Stimulated activated naive CD8-positive, alpha-beta T cell treated with anti-CD3 and anti-CD28 coated beads, Interleukin-15, Interleukin-2, amounts not matched to agents 100 U/mL and 50 U/mL, for 24 hours (primary cell): ENCODE measurements around the gene HS3ST3A1.
"Not testable (repeated sequence)": the region's sequence is repeated elsewhere in the genome, so short reads cannot be mapped to it uniquely, and the experiment has no call there.

Experiments
- ATAC-seq: fragments of 150-1000 bp; cut with Tn5 transposase; one replicate; pipeline ENCODE4 v1.10.0; 2021
- DNase-seq: peaks from one replicate; pipeline ENCODE4 v3.0.0; 2021

The HS3ST3A1 gene

GRCh38 chr17:13538841-13539411 lies 62.8 kb downstream of the HS3ST3A1 start:
- no peak for ATAC-seq
- DNase-seq = no peak

GRCh38 chr17:13537871-13538643 lies 63.7 kb downstream of the HS3ST3A1 start:
- no peak for DNase-seq

GRCh38 chr17:13537167-13537731 lies 64.5 kb downstream of the HS3ST3A1 start:
- ATAC-seq (no peak), DNase-seq (no peak)

More at GRCh38 chr17:13537871-13538643, 63.7 kb downstream of the HS3ST3A1 start:
- no peak for ATAC-seq

GRCh38 chr17:13534946-13535345 lies 66.8 kb downstream of the HS3ST3A1 start:
- ATAC-seq = no peak
- no peak for DNase-seq

GRCh38 chr17:13531721-13532120 lies 70.0 kb downstream of the HS3ST3A1 start:
- no peak for DNase-seq
- no peak for ATAC-seq

- no peak for ATAC-seq
Measured at GRCh38 chr17:13525876-13526275, 75.9 kb downstream of the HS3ST3A1 start.

GRCh38 chr17:13523164-13523563 lies 78.6 kb downstream of the HS3ST3A1 start:
- no peak for ATAC-seq
- DNase-seq = no peak

More at GRCh38 chr17:13525876-13526275, 75.9 kb downstream of the HS3ST3A1 start:
- DNase-seq = no peak

GRCh38 chr17:13522749-13523148 lies 79.0 kb downstream of the HS3ST3A1 start:
- DNase-seq (no peak), ATAC-seq (no peak)

GRCh38 chr17:13521784-13522183 lies 79.9 kb downstream of the HS3ST3A1 start:
- ATAC-seq = no peak
- DNase-seq = no peak

GRCh38 chr17:13520899-13521572 lies 80.7 kb downstream of the HS3ST3A1 start:
- ATAC-seq = no peak
- DNase-seq = no peak

- ATAC-seq = no peak
- DNase-seq = no peak
Measured at GRCh38 chr17:13518261-13519000, 83.3 kb downstream of the HS3ST3A1 start.

- ATAC-seq (no peak), DNase-seq (no peak)
Measured at GRCh38 chr17:13513039-13513405, 88.7 kb downstream of the HS3ST3A1 start.

GRCh38 chr17:13510062-13510461 lies 91.7 kb downstream of the HS3ST3A1 start:
- no peak for ATAC-seq

GRCh38 chr17:13509527-13509926 lies 92.2 kb downstream of the HS3ST3A1 start:
- ATAC-seq = no peak
- no peak for DNase-seq

More at GRCh38 chr17:13510062-13510461, 91.7 kb downstream of the HS3ST3A1 start:
- no peak for DNase-seq

GRCh38 chr17:13508896-13509295 lies 92.8 kb downstream of the HS3ST3A1 start:
- no peak for DNase-seq
- no peak for ATAC-seq

- no peak for ATAC-seq
- no peak for DNase-seq
Measured at GRCh38 chr17:13503526-13503925, 98.2 kb downstream of the HS3ST3A1 start.

- no peak for ATAC-seq
- DNase-seq = no peak
Measured at GRCh38 chr17:13502263-13502662, 99.5 kb downstream of the HS3ST3A1 start.

- DNase-seq = no peak
- ATAC-seq = no peak
Measured at GRCh38 chr17:13500947-13501346, 100.8 kb downstream of the HS3ST3A1 start.

GRCh38 chr17:13498184-13498583 lies 103.5 kb downstream of the HS3ST3A1 start:
- ATAC-seq (no peak), DNase-seq (no peak)

- ATAC-seq, DNase-seq: not testable (repeated sequence)
Measured at GRCh38 chr17:13496553-13497056, 105.1 kb downstream of the HS3ST3A1 start.

- DNase-seq (no peak), ATAC-seq (no peak)
Measured at GRCh38 chr17:13495423-13495822, 106.3 kb downstream of the HS3ST3A1 start.

- ATAC-seq (no peak), DNase-seq (no peak)
Measured at GRCh38 chr17:13492737-13493122, 109.0 kb downstream of the HS3ST3A1 start.
